ENCODE results near the gene GOSR1. TPM values are rescaled to one million over a fixed set of nuclear protein-coding genes. Genes with fewer than 3 reads are reported as not detected.
A peak's percentile ranks its signal among the peaks of the same experiment; 100 is the strongest.

GOSR1 gene
- total RNA-seq, 2 experiments from 2014 or later: 43.2 to 45.6 TPM

GRCh38 chr17:30505868-30506417 lies 28.7 kb downstream of the GOSR1 start:
- Mint-ChIP-seq H3K4me1 (ENCODE audit: low read depth) (peaks cover 42% of the 10 kb centered on the region), H3K27ac (peak overlapping the region; percentile 77), H3K27me3 (no peaks in the 10 kb centered on the region), H3K36me3 (ENCODE audit: low read depth) (peaks cover 70% of the 10 kb centered on the region), H3K4me3 (no peak overlapping the region), H3K9me3 (no peaks in the 10 kb centered on the region)
- Histone ChIP-seq H3K27ac (ENCODE audit: low read depth in 1 of 2, low read length in 2 of 2) (no peak overlapping the region), H3K36me3 (ENCODE audit: insufficient read depth, low read length) (peaks cover 51% of the 10 kb centered on the region), H3K9me3 (ENCODE audit: control insufficient read depth in 1 of 2, insufficient read depth in 1 of 2, low read length in 2 of 2) (no peaks in the 10 kb centered on the region), H3K27me3 (ENCODE audit: control insufficient read depth in 1 of 2, insufficient read depth in 2 of 2, low read length in 2 of 2) (no peaks in the 10 kb centered on the region), H3K4me1 (ENCODE audit: insufficient read depth, low read length) (no peaks in the 10 kb centered on the region), H3K4me3 (ENCODE audit: low read length) (no peak overlapping the region)
- intact Hi-C loops (cut with DNase I, micrococcal nuclease): no loop called here
- no peak for TF ChIP-seq CTCF (IDR thresholded peaks at IDR 0.05)
- CTCF ChIA-PET: interaction anchor here (1.3 kb wide), 1 partner anchor 9 kb away, joined by 3 read pairs; no protein-coding TSS in a partner anchor
- POLR2A ChIA-PET: interaction anchor here (1.2 kb wide), 1 partner anchor 29 kb away, joined by 5 read pairs; the partner anchor contains the start of gene GOSR1
- no peak for ATAC-seq (ENCODE audit: poor library complexity)
- DNase-seq: no peak

- POLR2A ChIA-PET: interaction anchor here (1.2 kb wide), 1 partner anchor 30 kb away, joined by 5 read pairs; the partner anchor contains the start of gene GOSR1
- peaks cover 74% of the 10 kb centered on the region for H3K36me3 Mint-ChIP-seq (ENCODE audit: low read depth)
- intact Hi-C loops (cut with DNase I, micrococcal nuclease): no loop called here
These were observed 29.3 kb downstream of the GOSR1 start for GRCh38 chr17:30506481-30506880.

GRCh38 chr17:30513346-30513745 lies 36.1 kb downstream of the GOSR1 start:
- DNase-seq: no peak
- no peaks in the 10 kb centered on the region for H3K9me3 ChIP-seq (ENCODE audit: control insufficient read depth in 1 of 2, insufficient read depth in 1 of 2, low read length in 2 of 2)
- Mint-ChIP-seq H3K36me3 (ENCODE audit: low read depth) (peaks cover 68% of the 10 kb centered on the region), H3K9me3 (no peaks in the 10 kb centered on the region), H3K4me3 (no peak overlapping the region), H3K27ac (no peak overlapping the region), H3K27me3 (no peaks in the 10 kb centered on the region), H3K4me1 (ENCODE audit: low read depth) (peaks cover 20% of the 10 kb centered on the region)
- no peaks in the 10 kb centered on the region for H3K4me1 ChIP-seq (ENCODE audit: insufficient read depth, low read length)
- ChIA-PET POLR2A (no interaction called here), CTCF (no interaction called here)
- H3K4me3 ChIP-seq (ENCODE audit: low read length): no peak overlapping the region
- intact Hi-C loops (cut with DNase I, micrococcal nuclease): no loop called here
- no peaks in the 10 kb centered on the region for H3K27me3 ChIP-seq (ENCODE audit: control insufficient read depth in 1 of 2, insufficient read depth in 2 of 2, low read length in 2 of 2)
- TF ChIP-seq CTCF (IDR thresholded peaks at IDR 0.05): no peak
- H3K27ac ChIP-seq (ENCODE audit: low read depth in 1 of 2, low read length in 2 of 2): no peak overlapping the region
- peaks cover 37% of the 10 kb centered on the region for H3K36me3 ChIP-seq (ENCODE audit: insufficient read depth, low read length)
- ATAC-seq (ENCODE audit: poor library complexity): no peak

More at GRCh38 chr17:30506481-30506880, 29.3 kb downstream of the GOSR1 start:
- no peak overlapping the region for H3K27ac ChIP-seq (ENCODE audit: low read depth in 1 of 2, low read length in 2 of 2)
- H3K4me3 ChIP-seq (ENCODE audit: low read length): no peak overlapping the region
- Mint-ChIP-seq H3K4me1 (ENCODE audit: low read depth) (peaks cover 42% of the 10 kb centered on the region), H3K4me3 (no peak overlapping the region), H3K9me3 (no peaks in the 10 kb centered on the region), H3K27me3 (no peaks in the 10 kb centered on the region), H3K27ac (peak overlapping the region; percentile 77)
- CTCF ChIA-PET: interaction anchor here (1.3 kb wide), 2 partner anchors 9 to 11 kb away, joined by 3 to 4 read pairs; no protein-coding TSS in a partner anchor
- no peaks in the 10 kb centered on the region for H3K9me3 ChIP-seq (ENCODE audit: control insufficient read depth in 1 of 2, insufficient read depth in 1 of 2, low read length in 2 of 2)
- ATAC-seq (ENCODE audit: poor library complexity) (peak; percentile 21), DNase-seq (no peak)
- H3K27me3 ChIP-seq (ENCODE audit: control insufficient read depth in 1 of 2, insufficient read depth in 2 of 2, low read length in 2 of 2): no peaks in the 10 kb centered on the region
- H3K4me1 ChIP-seq (ENCODE audit: insufficient read depth, low read length): no peaks in the 10 kb centered on the region
- no peak for TF ChIP-seq CTCF (IDR thresholded peaks at IDR 0.05)
- H3K36me3 ChIP-seq (ENCODE audit: insufficient read depth, low read length): peaks cover 47% of the 10 kb centered on the region
